Measurements from ENCODE around the gene ADAMTS17.

GRCh38 chr15:100235030-100235617 lies 106.7 kb downstream of the ADAMTS17 start:
- TF ChIP-seq EZH2phosphoT487 (IDR thresholded peaks at IDR 0.05; ENCODE audit: borderline replicate concordance, low read length) = no peak
- no peak for TF ChIP-seq CTCF (IDR thresholded peaks at IDR 0.05; ENCODE audit: low read depth, low read length, poor library complexity, severe bottlenecking)

Data from DOHH2 (cell line).